Activated CD4-positive, CD25-positive, alpha-beta regulatory T cell (primary cell): ENCODE data around the gene COMP.
A peak's percentile ranks its signal among the peaks of the same experiment; 100 is the strongest.
"Not testable (repeated sequence)": the region's sequence is repeated elsewhere in the genome, so short reads cannot be mapped to it uniquely, and the experiment has no call there.

Source experiments
- DNase-seq, 4 experiments: peaks; one replicate each; lab custom pipeline; 2025; lab: John Stamatoyannopoulos, UW

Gene COMP

GRCh38 chr19:18790566-18791314 is at the start of gene COMP:
Gene COMP, minus strand, starts transcription at chr19:18791305. Its CDS starts 36 bp downstream, at chr19:18791269.
- DNase-seq = no peak

- no peak for DNase-seq
Measured at GRCh38 chr19:18840288-18841267, 49.5 kb upstream of the COMP start.

DNA sequence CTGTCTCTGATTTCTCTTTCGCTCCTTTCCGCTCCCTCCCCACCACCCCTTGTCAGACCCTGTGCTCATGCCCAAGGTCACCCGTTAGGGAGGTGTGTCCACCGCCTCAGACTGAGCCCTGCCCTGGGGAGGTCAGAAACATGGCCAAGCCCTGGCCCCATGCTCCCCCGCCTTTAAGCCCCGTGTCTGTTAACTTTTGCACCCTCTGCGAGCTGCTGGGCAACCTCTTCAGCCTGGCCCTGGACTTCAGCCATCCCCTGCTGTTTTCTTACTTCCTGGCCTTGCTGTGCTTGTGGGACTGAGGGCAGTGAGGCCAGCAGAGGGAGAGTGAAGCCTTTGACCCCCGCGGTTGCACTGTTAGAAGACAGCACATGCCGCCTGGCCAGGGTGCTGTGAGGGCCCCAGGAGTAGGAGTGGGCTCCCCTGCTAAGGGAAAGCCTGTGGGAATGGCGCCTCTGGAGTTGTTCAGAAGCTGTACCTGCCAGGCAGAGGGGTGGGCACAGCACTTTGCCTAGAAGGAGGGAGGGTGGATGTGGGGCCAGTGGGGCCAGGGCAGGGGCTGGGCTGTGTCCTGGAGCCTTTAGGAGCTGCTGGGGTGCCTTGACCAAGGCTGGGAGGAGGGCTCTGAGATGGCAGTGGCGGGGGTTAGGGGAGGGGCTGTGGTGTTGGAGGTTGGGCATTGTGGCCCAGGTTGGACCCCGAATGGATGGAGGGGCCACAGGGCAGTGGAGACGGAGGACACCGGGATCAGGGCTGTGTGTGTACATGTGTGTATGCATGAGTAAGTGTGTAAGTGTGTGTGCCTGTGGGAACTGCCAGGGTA is 48.6 kb upstream of the COMP start:
- DNase-seq = no peak

- no peak for DNase-seq
Measured at GRCh38 chr19:18834644-18834984, 43.5 kb upstream of the COMP start.

- DNase-seq = no peak
Measured at GRCh38 chr19:18833849-18834643, 42.9 kb upstream of the COMP start.

GRCh38 chr19:18833141-18833476 is 42.0 kb upstream of the COMP start:
- no peak for DNase-seq

- peak in 1 of 4 experiments; percentile 46 for DNase-seq
Measured at GRCh38 chr19:18832306-18833140, 41.4 kb upstream of the COMP start.

GRCh38 chr19:18831524-18832305 is 40.6 kb upstream of the COMP start, which contains the start of gene UPF1:
Gene UPF1, plus strand, starts transcription at chr19:18831959. Its CDS starts 251 bp downstream, at chr19:18832210.
- DNase-seq = peak; percentile 91 to 98 (median 94)

DNA sequence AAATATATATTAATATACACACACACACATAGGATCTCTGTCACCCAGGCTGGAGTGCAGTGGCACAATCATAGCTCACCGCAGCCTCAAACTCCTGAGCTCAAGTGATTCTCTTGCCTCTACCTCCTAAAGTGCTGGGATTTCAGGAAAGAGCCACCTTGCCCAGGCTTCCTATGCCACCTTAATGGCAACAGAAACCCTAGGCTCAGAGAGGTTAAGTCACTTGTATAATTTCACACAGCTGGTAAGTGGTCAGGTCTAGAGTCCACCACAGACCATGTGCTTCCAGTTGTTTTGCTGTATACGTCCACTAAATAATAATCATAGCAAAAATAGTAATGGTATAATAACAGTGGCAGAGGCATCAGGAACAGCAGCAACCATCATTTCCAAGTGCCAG is 39.4 kb upstream of the COMP start:
- no peak for DNase-seq

DNA sequence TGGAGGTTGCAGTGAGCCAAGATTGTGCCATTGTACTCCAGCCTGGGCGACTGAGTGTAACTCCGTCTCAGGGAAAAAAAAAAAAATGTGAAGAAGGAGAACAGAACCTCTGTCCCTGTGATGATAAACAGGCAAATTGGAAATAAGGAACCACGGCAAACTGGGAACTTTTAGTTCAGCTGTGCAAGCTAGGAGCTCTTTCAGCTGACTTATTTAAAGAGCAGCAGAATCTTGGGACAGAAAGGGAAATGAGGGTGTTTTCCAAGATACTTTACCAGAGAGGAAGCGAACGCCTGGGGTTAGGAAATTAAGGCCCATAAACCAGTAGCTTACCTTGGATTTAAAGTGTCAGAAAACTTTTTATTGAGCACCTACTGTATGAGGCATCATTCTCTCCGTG is 37.7 kb upstream of the COMP start:
- no peak for DNase-seq

DNA sequence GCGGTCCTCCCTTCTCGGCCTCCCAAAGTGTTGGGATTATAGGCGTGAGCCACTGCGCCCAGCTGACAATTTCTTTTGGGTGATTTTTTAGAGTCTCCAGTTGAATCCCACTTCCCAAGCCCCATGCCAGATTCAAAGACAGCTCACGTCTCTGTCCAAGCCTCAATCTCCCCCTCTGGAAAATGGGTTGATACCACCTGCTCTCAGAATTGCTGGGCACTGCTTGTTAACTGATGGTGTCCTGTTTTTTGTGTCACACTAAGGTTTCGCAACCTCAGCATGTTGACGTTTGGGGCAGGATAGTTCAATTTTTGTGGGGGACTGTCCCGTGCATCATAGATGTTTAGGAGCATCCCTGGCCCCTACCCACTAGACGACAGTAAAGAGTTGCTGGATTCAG is 26.5 kb upstream of the COMP start:
- no peak for DNase-seq

GRCh38 chr19:18816645-18817044 is 25.5 kb upstream of the COMP start:
- not testable (repeated sequence) for DNase-seq

DNA sequence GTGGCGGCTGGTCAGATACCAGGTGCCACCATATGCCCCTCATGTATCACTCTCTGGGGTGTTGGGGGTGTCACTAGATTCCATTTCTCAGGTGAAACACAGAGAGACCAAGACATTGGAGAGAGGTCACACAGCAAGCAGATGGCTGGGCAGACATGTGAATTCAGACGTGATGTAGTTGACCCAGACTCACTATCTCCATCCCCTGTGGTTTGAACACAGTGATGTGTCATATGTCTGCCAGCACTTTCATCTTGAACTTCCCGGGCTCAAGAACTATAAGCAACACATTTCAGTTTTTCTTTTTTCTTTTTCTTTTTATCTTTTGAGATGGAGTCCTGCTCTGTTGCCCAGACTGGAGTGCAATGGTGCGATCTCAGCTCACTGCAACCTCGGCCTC is 24.6 kb upstream of the COMP start:
- DNase-seq = no peak

DNA sequence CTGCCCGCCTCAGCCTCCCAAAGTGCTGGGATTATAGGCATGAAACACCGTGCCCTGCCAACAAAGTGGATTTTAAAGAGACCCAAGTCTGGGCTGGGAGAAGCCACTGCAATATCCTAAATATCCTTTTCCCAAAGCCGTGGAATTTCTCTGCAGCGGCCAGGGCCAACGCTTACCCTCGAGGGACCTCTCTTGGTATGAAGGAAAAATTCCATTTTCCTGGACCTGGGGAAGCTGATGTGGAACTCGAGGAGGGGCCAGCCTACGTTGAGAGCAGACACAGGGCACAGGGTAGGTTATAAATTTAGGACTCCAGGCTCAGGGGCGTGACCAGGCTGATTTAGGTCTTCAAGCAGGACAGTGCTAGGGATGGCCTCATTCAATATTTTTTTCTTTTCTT is 23.0 kb upstream of the COMP start:
- no peak for DNase-seq

DNA sequence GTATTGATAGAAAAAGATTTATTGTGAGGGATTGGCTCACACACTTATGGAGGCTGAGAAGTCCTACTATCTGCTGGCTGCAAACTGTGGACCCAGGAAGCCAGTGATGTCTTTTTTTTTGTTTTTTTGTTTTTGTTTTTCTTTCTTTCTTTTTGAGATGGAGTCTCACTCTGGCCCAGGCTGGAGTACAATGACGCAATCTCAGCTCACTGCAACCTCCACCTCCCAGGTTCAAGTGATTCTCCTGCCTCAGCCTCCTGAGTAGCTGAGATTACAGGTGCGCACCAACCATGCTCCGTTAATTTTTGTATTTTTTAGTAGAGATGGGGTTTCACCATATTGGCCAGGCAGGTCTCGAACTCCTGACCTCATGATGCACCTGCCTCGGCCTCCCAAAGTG is 20.5 kb upstream of the COMP start:
- not testable (repeated sequence) for DNase-seq

DNA sequence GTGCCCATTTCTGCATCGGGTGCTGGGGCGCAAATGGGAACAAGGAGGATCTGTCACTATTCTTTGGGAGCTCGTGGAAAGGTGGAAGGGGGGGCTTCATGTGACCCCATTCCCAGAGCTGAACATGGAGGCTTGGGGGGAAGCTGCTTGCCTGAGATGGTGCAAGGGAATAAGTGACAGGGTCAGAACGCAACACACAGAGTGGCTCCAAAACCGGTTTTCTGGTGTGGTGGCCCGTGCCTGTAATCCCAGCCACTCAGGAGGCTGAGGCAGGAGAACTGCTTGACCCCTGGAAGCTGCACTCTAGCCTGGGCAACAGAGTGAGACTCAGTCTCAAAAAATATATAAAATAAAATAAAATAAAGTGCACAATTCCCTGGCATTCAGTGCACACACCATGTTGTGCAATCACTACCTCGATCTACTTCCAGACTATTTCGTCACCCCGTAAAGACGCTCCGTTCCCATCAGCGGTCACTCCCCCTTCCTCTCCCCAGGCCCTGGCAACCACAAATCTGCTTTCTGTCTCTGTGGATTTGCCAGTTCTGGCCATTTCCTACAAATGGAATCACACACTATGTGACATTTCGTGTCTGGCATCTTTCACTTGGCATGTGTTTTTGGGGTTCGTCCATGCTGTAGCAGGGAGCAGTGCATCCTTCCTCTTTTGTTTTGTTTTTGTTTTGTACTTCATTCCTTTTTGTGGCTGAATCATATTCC is 18.2 kb upstream of the COMP start:
- no peak for DNase-seq

GRCh38 chr19:18807861-18808331 is 16.8 kb upstream of the COMP start:
- no peak for DNase-seq

DNA sequence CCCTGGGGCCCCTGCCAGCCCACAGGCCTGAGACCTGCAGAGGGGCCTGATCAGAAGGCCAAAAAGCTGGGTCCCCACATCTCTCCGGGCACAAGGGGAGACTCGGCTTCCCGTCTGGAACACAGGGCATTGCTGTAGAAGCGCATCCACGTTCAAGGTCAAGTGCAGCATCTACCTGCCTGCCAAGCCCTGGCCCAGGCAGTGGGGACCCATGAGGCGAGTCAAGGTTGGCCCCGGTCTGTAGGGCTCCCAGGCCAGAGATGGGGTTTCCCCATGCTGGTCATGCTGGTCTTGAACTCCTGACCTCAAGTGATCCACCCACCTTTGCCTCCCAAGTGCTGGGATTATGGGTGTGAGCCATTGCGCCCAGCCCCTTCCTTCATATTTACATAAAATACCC is 13.5 kb upstream of the COMP start:
- DNase-seq = no peak

- no peak for DNase-seq
Measured at GRCh38 chr19:18804139-18804601, 13.1 kb upstream of the COMP start.
